CD4-positive, alpha-beta T cell treated with Interleukin-6 at 100 ng/mL for 8 hours (primary cell): ENCODE results near the gene COMT.
"Not testable (repeated sequence)": the region's sequence is repeated elsewhere in the genome, so short reads cannot be mapped to it uniquely, and the experiment has no call there.

Experiments
- DNase-seq: peaks from one replicate; pipeline ENCODE4 v3.0.0-alpha.2; 2020; ENCODE audit warnings: mixed read lengths, low spot score

The COMT gene

GRCh38 chr22:19941365-19942082 is at the start of gene COMT, which contains the start of gene TXNRD2:
Gene COMT (plus strand): TSS chr22:19941772. CDS start chr22:19962527, 20,755 bp downstream.
Gene TXNRD2 (minus strand): TSS chr22:19941818. CDS start chr22:19941803, 15 bp downstream.
- DNase-seq = peak; percentile 59

DNA sequence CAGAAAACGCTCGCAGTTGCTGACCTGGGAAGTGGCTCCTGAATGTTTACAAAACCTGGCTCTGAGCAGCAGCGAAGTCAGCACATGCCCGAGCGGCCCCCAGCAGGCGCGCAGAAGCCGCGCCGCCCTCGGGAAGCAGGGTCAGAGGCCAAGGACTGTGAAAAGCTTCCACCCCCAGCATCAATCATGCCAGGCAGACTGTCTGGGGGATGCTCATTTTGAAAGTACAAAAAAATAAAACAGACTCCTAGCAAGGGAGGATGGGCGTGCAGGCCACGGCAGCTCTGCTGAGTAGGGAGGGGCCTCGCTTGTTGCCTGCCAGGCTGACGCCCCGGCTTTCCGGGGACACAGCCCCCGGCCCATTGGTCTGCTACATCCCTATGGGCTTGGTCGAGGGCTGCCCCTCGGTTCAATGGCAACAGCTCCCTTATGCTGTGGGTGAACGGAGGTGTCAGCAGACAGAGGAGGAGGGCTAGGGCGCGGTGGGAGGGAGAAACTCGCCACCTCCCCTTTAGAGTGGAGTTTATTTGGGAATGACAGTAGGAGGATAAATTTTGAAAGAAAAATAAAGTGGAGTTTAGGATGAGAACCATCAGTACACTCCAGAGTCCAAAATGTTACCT is 49.2 kb upstream of the COMT start:
- DNase-seq = peak; percentile 66

- DNase-seq = no peak
Measured at GRCh38 chr22:19892925-19893324, 48.6 kb upstream of the COMT start.

- no peak for DNase-seq
Measured at GRCh38 chr22:19893363-19893762, 48.2 kb upstream of the COMT start.

- no peak for DNase-seq
Measured at GRCh38 chr22:19895160-19895849, 46.3 kb upstream of the COMT start.

GRCh38 chr22:19896665-19897355 is 44.8 kb upstream of the COMT start:
- peak; percentile 36 for DNase-seq

- no peak for DNase-seq
Measured at GRCh38 chr22:19897726-19898125, 43.8 kb upstream of the COMT start.

GRCh38 chr22:19898145-19898544 is 43.4 kb upstream of the COMT start:
- DNase-seq = no peak

- DNase-seq = no peak
Measured at GRCh38 chr22:19898831-19899567, 42.6 kb upstream of the COMT start.

- DNase-seq = no peak
Measured at GRCh38 chr22:19900707-19901436, 40.7 kb upstream of the COMT start.

- no peak for DNase-seq
Measured at GRCh38 chr22:19901577-19902244, 39.9 kb upstream of the COMT start.

- DNase-seq = no peak
Measured at GRCh38 chr22:19902245-19902715, 39.3 kb upstream of the COMT start.

DNA sequence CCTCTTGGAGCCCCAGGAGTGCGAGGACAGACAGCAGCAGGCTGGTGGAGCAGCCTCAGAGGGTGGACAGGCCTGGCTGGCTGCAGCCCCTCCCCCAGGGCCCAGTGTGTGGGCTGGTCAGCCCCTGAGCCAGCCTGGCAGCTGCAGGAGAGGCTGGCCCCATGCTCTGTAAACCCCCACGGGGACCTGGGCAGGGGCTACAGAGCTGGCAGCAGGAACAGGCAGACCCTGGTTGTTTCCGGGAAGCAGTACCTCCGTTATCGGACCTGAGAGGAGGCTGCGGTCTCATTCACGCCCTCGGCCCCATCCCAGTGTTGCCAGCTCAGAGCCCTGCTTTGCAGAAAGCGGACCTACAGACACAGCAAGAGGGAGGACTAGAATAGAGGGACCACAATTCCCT is 38.5 kb upstream of the COMT start:
- DNase-seq = no peak

GRCh38 chr22:19903513-19903912 is 38.1 kb upstream of the COMT start:
- DNase-seq = no peak

- no peak for DNase-seq
Measured at GRCh38 chr22:19904174-19904856, 37.3 kb upstream of the COMT start.

DNA sequence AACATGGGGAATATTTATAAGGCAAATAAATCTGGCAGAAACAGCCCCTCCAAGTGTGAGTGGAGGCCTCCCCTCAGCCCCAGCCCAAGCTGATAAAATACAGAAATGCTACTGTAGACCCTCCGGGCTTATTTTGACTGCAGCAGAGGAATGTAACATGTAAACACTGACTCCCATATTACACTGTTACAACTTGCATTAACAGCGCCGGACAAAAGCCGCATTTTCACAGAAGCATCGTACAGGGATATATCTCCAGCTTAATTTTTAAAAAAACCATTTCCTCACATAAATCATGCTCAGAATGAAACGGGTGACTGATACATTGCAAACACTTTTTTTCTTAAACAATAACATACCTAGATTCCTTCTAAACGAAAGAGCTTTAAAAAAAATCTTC is 36.6 kb upstream of the COMT start:
- DNase-seq = no peak

GRCh38 chr22:19905347-19906276 is 36.0 kb upstream of the COMT start:
- no peak for DNase-seq

DNA sequence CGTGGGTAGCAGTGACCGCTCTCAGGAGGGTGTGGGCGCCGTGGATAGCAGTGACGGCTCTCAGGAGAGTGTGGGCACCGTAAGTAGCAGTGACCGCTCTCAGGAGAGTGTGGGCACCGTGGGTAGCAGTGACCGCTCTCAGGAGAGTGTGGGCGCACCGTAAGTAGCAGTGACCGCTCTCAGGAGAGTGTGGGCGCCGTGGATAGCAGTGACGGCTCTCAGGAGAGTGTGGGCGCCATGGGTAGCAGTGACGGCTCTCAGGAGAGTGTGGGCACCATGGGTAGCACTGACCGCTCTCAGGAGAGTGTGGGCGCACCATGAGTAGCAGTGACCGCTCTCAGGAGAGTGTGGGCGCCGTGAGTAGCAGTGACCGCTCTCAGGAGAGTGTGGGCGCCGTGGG is 34.7 kb upstream of the COMT start:
- not testable (repeated sequence) for DNase-seq

DNA sequence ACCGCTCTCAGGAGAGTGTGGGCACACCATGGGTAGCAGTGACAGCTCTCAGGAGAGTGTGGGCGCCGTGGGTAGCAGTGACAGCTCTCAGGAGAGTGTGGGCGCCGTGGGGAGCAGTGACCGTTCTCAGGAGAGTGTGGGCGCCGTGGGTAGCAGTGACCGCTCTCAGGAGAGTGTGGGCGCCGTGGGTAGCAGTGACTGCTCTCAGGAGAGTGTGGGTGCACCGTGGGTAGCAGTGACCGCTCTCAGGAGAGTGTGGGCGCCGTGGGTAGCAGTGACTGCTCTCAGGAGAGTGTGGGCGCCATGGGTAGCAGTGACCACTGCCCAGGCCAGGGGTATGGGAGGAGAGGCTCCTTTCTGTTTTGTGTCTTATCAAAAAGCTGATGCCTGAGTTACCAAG is 33.7 kb upstream of the COMT start:
- DNase-seq = not testable (repeated sequence)
